GM12878 (cell line): Measurements from ENCODE around the gene FAM118A. TPM values are rescaled to one million over a fixed set of nuclear protein-coding genes. Genes with fewer than 3 reads are reported as not detected.

ENCODE experiments used
- BCL11A ChIP-seq: IDR thresholded peaks from 2 replicates; pipeline ENCODE4 v1.6.1; 2011; ENCODE audit warnings: low read depth, low read length
- BMI1 ChIP-seq: fragments of 450-650 bp; IDR thresholded peaks from 2 replicates; pipeline ENCODE4 v1.6.1; 2016; ENCODE audit warnings: mild to moderate bottlenecking, moderate library complexity, borderline replicate concordance
- CBFB ChIP-seq: IDR thresholded peaks from 2 replicates; pipeline ENCODE4 v1.6.1; 2016; ENCODE audit warnings: antibody characterized with exemption, low read depth
- EED ChIP-seq: sonication (generic); IDR thresholded peaks from 2 replicates; pipeline ENCODE4 v1.6.1; 2016; ENCODE audit warnings: antibody characterized with exemption, low read depth
- EP300 ChIP-seq, 2 experiments: fragments of 150-350 bp in 1 of 2; IDR thresholded peaks; 2 replicates each; pipeline ENCODE4 v1.6.1; 2011 to 2012; ENCODE audit warnings: low read depth in 2 of 2, low read length in 2 of 2, borderline replicate concordance in 1 of 2, improper control_type of control experiment in 1 of 2, inconsistent platforms in 1 of 2; ENCODE audit not compliant: control insufficient read depth in 1 of 2
- FOS ChIP-seq: IDR thresholded peaks from 3 replicates; pipeline ENCODE4 v1.6.1; 2011; ENCODE audit warnings: borderline replicate concordance; ENCODE audit not compliant: insufficient read length; ENCODE audit errors: extremely low read depth
- MXI1 ChIP-seq: fragments of 150-350 bp; IDR thresholded peaks from 2 replicates; pipeline ENCODE4 v1.6.1; 2011; ENCODE audit warnings: low read depth, mild to moderate bottlenecking, inconsistent platforms, low read length, improper control_type of control experiment
- NBN ChIP-seq: fragments of 450-650 bp; IDR thresholded peaks from 2 replicates; pipeline ENCODE4 v1.6.1; 2016
- NFYB ChIP-seq: IDR thresholded peaks from 2 replicates; pipeline ENCODE4 v1.6.1; 2011; ENCODE audit warnings: low read depth, mild to moderate bottlenecking, low read length, improper control_type of control experiment, moderate library complexity; ENCODE audit not compliant: insufficient read depth
- NR2C1 ChIP-seq: fragments of 450-650 bp; IDR thresholded peaks from 2 replicates; pipeline ENCODE4 v1.6.1; 2017; ENCODE audit warnings: antibody characterized with exemption, mild to moderate bottlenecking, moderate library complexity
- PAX5 ChIP-seq: IDR thresholded peaks from 2 replicates; pipeline ENCODE4 v1.6.1; 2011; ENCODE audit warnings: low read depth, low read length, borderline replicate concordance
- POLR2A ChIP-seq: IDR thresholded peaks from 2 replicates; pipeline ENCODE4 v1.6.1; 2011; ENCODE audit warnings: low read depth, mild to moderate bottlenecking, low read length
- POLR2AphosphoS2 ChIP-seq: IDR thresholded peaks from 2 replicates; pipeline ENCODE4 v1.6.1; 2011; ENCODE audit warnings: low read depth, mild to moderate bottlenecking, low read length, improper control_type of control experiment, moderate library complexity
- RB1 ChIP-seq: fragments of 450-650 bp; formaldehyde crosslinking; IDR thresholded peaks from 2 replicates; pipeline ENCODE4 v1.6.1; 2017; ENCODE audit warnings: mild to moderate bottlenecking, borderline replicate concordance
- SPI1 ChIP-seq: IDR thresholded peaks from 2 replicates; pipeline ENCODE4 v1.6.1; 2011; ENCODE audit warnings: low read depth, mild to moderate bottlenecking, low read length, moderate library complexity, borderline replicate concordance; ENCODE audit not compliant: insufficient read depth
- WRNIP1 ChIP-seq: IDR thresholded peaks from 2 replicates; pipeline ENCODE4 v1.6.1; 2011; ENCODE audit warnings: low read depth, low read length, improper control_type of control experiment, borderline replicate concordance
- polyA plus RNA-seq, 11 experiments: library from polyadenylated mRNA; depleted of rRNA in 4 of 11; unstranded in 6 of 11; stranded (reverse) in 5 of 11; fragments of >200 nt; fragmentation: Nextera tagmentation in 4 of 11; fragmentation: Illumina TruSeq in 1 of 11; extraction: Ambion mirVana in 4 of 11; extraction: Trizol in 1 of 11; gene quantifications; 1 replicate in 1 of 11; 2 replicates in 10 of 11; pipeline versions ENCODE4 v1.2.1 to v1.2.3, GENCODE V29; 2011 to 2016; ENCODE audit warnings: inconsistent platforms in 2 of 11, missing spikeins in 2 of 11, low read depth in 1 of 11
- total RNA-seq, 4 experiments: library from RNA; depleted of rRNA in 3 of 4; stranded (reverse); fragments of >200 nt in 3 of 4; fragmentation: Illumina TruSeq in 1 of 4; extraction: Trizol in 1 of 4; gene quantifications; 2 replicates each; pipeline versions ENCODE4 v1.2.1 to v1.2.3, GENCODE V29; 2013 to 2021
- TF ChIP-seq, protein P1 (sequence below): fragments of 450-650 bp; formaldehyde crosslinking; IDR thresholded peaks from 2 replicates; pipeline ENCODE4 v1.4.0; 2020; ENCODE audit warnings: mild to moderate bottlenecking, moderate library complexity
- TF ChIP-seq, protein P2 (sequence below): fragments of 450-650 bp; IDR thresholded peaks from 2 replicates; pipeline ENCODE4 v1.6.1; 2016; ENCODE audit warnings: mild to moderate bottlenecking
- TF ChIP-seq, protein P3 (sequence below): IDR thresholded peaks from 2 replicates; pipeline ENCODE4 v1.6.1; 2012; ENCODE audit warnings: mild to moderate bottlenecking, low read depth, low read length
- TF ChIP-seq, protein P4 (sequence below): IDR thresholded peaks from 2 replicates; pipeline ENCODE4 v1.6.1; 2012; ENCODE audit warnings: low read length, inconsistent platforms

Gene FAM118A
- total and polyA plus RNA-seq, 10 of the 15 experiments (the other 5 are each of a cell fraction or from before 2014, with no cell fraction given): 17.4 to 332 (median 56.6) TPM

DNA sequence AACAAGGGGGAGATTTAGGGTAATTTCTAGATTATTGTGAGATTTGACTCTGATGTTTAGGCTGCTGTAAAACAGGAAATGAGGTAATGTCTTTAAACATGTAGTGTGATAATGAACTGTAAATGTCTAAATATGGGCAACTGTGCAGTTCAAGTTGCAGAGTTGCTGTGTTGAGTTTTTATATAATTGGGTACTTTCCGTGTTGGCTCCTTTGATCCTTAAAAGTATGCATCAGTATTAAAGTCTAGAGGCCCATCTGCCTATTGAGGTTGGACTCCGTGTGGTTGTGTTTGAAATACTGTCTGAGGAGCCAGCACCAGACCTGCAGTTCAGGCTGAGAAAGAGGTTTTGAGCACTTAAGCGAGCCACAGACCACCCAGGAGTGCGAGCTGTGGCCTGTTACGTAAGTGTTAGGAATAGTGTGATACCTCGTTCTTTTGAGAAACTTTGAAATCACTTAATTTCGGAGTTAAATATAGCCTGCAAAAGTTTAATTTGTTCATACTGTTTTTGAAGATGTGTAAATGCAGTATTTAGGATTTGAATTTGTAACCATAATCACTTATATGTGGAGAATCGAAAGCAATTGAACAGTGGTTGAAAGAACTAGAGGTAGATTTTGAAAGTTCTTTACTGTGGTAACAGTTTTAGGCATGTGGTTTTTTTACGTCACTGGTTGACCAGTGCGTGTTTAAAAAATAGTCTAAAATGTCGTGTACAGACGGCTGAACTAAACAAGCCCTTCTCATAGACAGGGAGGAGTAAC is 9.0 kb downstream of the FAM118A start (continued):
- TF ChIP-seq, protein P1, sequence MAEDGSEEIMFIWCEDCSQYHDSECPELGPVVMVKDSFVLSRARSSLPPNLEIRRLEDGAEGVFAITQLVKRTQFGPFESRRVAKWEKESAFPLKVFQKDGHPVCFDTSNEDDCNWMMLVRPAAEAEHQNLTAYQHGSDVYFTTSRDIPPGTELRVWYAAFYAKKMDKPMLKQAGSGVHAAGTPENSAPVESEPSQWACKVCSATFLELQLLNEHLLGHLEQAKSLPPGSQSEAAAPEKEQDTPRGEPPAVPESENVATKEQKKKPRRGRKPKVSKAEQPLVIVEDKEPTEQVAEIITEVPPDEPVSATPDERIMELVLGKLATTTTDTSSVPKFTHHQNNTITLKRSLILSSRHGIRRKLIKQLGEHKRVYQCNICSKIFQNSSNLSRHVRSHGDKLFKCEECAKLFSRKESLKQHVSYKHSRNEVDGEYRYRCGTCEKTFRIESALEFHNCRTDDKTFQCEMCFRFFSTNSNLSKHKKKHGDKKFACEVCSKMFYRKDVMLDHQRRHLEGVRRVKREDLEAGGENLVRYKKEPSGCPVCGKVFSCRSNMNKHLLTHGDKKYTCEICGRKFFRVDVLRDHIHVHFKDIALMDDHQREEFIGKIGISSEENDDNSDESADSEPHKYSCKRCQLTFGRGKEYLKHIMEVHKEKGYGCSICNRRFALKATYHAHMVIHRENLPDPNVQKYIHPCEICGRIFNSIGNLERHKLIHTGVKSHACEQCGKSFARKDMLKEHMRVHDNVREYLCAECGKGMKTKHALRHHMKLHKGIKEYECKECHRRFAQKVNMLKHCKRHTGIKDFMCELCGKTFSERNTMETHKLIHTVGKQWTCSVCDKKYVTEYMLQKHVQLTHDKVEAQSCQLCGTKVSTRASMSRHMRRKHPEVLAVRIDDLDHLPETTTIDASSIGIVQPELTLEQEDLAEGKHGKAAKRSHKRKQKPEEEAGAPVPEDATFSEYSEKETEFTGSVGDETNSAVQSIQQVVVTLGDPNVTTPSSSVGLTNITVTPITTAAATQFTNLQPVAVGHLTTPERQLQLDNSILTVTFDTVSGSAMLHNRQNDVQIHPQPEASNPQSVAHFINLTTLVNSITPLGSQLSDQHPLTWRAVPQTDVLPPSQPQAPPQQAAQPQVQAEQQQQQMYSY (CRISPR knock-in tag): no peak
- TF ChIP-seq NR2C1 (no peak), FOS (no peak), POLR2AphosphoS2 (no peak), MXI1 (peak; percentile 66; the same call in 1 of the 2 replicates), NBN (peak; percentile 85), BMI1 (peak; percentile 26; the same call in 1 of the 2 replicates), RB1 (0 out of 2 replicates have a peak, but pooled peaks have one; percentile 20), BCL11A (peak; percentile 23; the same call in 1 of the 2 replicates), EP300 (IDR thresholded peaks at IDR 0.05; ENCODE audit: borderline replicate concordance in 1 of 2, control insufficient read depth in 1 of 2, low read depth in 2 of 2, low read length in 2 of 2) (peak; percentile 74 to 76; a peak in 3 of 4 replicates), NFYB (no peak), PAX5 (no peak), SPI1 (peak; percentile 36; the same call in 1 of the 2 replicates), POLR2A (no peak), CBFB (peak; percentile 73), WRNIP1 (no peak), EED (peak; percentile 28; the same call in 1 of the 2 replicates)
- TF ChIP-seq, protein P2, sequence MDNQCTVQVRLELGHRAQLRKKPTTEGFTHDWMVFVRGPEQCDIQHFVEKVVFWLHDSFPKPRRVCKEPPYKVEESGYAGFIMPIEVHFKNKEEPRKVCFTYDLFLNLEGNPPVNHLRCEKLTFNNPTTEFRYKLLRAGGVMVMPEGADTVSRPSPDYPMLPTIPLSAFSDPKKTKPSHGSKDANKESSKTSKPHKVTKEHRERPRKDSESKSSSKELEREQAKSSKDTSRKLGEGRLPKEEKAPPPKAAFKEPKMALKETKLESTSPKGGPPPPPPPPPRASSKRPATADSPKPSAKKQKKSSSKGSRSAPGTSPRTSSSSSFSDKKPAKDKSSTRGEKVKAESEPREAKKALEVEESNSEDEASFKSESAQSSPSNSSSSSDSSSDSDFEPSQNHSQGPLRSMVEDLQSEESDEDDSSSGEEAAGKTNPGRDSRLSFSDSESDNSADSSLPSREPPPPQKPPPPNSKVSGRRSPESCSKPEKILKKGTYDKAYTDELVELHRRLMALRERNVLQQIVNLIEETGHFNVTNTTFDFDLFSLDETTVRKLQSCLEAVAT: peak; percentile 89; the same call in 1 of the 2 replicates
- TF ChIP-seq, protein P3, sequence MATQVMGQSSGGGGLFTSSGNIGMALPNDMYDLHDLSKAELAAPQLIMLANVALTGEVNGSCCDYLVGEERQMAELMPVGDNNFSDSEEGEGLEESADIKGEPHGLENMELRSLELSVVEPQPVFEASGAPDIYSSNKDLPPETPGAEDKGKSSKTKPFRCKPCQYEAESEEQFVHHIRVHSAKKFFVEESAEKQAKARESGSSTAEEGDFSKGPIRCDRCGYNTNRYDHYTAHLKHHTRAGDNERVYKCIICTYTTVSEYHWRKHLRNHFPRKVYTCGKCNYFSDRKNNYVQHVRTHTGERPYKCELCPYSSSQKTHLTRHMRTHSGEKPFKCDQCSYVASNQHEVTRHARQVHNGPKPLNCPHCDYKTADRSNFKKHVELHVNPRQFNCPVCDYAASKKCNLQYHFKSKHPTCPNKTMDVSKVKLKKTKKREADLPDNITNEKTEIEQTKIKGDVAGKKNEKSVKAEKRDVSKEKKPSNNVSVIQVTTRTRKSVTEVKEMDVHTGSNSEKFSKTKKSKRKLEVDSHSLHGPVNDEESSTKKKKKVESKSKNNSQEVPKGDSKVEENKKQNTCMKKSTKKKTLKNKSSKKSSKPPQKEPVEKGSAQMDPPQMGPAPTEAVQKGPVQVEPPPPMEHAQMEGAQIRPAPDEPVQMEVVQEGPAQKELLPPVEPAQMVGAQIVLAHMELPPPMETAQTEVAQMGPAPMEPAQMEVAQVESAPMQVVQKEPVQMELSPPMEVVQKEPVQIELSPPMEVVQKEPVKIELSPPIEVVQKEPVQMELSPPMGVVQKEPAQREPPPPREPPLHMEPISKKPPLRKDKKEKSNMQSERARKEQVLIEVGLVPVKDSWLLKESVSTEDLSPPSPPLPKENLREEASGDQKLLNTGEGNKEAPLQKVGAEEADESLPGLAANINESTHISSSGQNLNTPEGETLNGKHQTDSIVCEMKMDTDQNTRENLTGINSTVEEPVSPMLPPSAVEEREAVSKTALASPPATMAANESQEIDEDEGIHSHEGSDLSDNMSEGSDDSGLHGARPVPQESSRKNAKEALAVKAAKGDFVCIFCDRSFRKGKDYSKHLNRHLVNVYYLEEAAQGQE: no peak
- TF ChIP-seq, protein P4, sequence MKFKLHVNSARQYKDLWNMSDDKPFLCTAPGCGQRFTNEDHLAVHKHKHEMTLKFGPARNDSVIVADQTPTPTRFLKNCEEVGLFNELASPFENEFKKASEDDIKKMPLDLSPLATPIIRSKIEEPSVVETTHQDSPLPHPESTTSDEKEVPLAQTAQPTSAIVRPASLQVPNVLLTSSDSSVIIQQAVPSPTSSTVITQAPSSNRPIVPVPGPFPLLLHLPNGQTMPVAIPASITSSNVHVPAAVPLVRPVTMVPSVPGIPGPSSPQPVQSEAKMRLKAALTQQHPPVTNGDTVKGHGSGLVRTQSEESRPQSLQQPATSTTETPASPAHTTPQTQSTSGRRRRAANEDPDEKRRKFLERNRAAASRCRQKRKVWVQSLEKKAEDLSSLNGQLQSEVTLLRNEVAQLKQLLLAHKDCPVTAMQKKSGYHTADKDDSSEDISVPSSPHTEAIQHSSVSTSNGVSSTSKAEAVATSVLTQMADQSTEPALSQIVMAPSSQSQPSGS: peak; percentile 93
